Measurements from ENCODE around the gene PLEKHG1.

PLEKHG1 gene

GRCh38 chr6:150640556-150641209, 41.0 kb downstream of the PLEKHG1 start:
- no peak for DNase-seq (ENCODE audit: low spot score)

- no peak for DNase-seq (ENCODE audit: low spot score)
Observed at GRCh38 chr6:150641398-150642139, 41.9 kb downstream of the PLEKHG1 start.

- no peak for DNase-seq (ENCODE audit: low spot score)
Observed at GRCh38 chr6:150646228-150646627, 46.5 kb downstream of the PLEKHG1 start.

GRCh38 chr6:150647051-150647450, 47.4 kb downstream of the PLEKHG1 start:
- no peak for DNase-seq (ENCODE audit: low spot score)

All from CD4-positive, alpha-beta T cell treated with Interleukin-6 at 100 ng/mL for 8 hours (primary cell).